ENCODE results near the gene WDR53.

DNA sequence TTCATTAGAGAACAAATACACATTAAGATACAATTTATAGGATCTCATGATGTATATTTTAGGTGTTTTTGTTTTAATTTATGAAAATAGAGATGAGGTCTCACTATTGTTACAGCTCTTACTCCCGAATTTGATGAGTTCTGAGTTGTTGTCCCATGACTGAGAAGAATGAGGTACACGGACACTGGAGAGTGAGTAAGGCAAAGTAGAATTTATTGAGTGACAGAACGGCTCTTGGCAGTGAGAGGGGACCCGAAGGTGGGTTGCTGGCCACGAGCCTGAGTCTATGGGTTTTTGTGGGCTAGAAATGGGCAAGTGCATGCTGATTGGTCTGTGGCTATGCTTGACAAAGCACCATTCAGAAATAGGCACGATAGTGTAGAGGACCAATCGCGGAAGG is 61.7 kb downstream of the WDR53 start:
- TF ChIP-seq CTCF (IDR thresholded peaks at IDR 0.05; ENCODE audit: low read depth, low read length) (no peak), POLR2A (IDR thresholded peaks at IDR 0.05; ENCODE audit: extremely low read depth, insufficient read length) (no peak), MYC (IDR thresholded peaks at IDR 0.05; ENCODE audit: low read depth, low read length) (no peak)
- TF ChIP-seq, protein P1, sequence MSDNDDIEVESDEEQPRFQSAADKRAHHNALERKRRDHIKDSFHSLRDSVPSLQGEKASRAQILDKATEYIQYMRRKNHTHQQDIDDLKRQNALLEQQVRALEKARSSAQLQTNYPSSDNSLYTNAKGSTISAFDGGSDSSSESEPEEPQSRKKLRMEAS (IDR thresholded peaks at IDR 0.05; ENCODE audit: low read depth, low read length) = no peak

All from NB4 (cell line).